ENCODE results near the gene DAP. TPM values are rescaled to one million over a fixed set of nuclear protein-coding genes. Genes with fewer than 3 reads are reported as not detected.

DAP gene
- total RNA-seq, 1 experiment from 2014 or later, result 47.2 TPM

DNA sequence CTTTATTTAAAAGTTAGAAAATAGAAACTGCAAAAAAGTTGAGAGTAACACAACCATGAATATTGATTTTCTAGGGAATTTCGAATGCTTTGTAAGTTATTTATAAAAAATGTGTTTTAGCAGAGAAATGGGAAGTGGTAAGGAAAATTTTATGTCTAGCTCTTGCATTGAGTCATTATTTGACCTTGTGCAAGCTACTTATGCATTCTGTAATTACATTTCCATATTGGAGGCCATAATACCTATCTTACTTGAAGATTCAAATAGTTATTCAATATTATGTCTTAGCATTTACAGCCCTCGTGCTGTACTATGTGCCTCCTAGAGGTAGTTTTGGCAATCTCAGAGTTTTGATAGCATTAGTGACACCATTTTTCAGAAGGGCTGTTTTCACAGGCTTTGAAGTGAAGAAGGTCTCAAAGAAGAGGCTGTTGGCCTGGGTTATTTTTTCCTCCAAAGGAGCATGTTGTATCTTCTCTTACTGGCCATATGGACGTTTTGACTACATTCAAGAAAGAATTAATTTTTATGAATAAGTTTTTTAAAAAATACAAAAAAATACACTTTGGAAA is 7.4 kb upstream of the DAP start:
- Mint-ChIP-seq H3K9me3 (no peaks in the 10 kb centered on the region), H3K4me3 (no peak overlapping the region), H3K27me3 (ENCODE audit: low read depth) (peaks cover 23% of the 10 kb centered on the region), H3K4me1 (no peaks in the 10 kb centered on the region), H3K36me3 (ENCODE audit: insufficient read depth in 1 of 3, low read depth in 3 of 3) (no peaks in the 10 kb centered on the region), H3K27ac (no peak overlapping the region)
- H3K9ac ChIP-seq (ENCODE audit: extremely low read depth, insufficient read length, low read length), result no peak overlapping the region
- no peak overlapping the region for H2BK20ac ChIP-seq (ENCODE audit: low read depth, low read length, poor library complexity, severe bottlenecking)
- no peaks in the 10 kb centered on the region for H3K23me2 ChIP-seq (ENCODE audit: insufficient read length, low read depth, low read length, poor library complexity, severe bottlenecking)
- H3K18ac ChIP-seq (ENCODE audit: insufficient read length, low read depth, low read length), result no peak overlapping the region
- H3K23ac ChIP-seq (ENCODE audit: insufficient read length, low read depth, low read length), result no peak overlapping the region
- no peak overlapping the region for H4K91ac ChIP-seq (ENCODE audit: insufficient read length, low read depth, low read length)
- no peaks in the 10 kb centered on the region for H4K20me1 ChIP-seq (ENCODE audit: control insufficient read depth, insufficient read depth, insufficient read length)
- no peaks in the 10 kb centered on the region for H3K79me2 ChIP-seq (ENCODE audit: insufficient read depth, low read length)
- no peak overlapping the region for H2AFZ ChIP-seq (ENCODE audit: low read length)
- H3K4me2 ChIP-seq (ENCODE audit: insufficient read depth, insufficient read length, low read length), result no peak overlapping the region
- H3K56ac ChIP-seq (ENCODE audit: insufficient read length, low read depth, low read length), result no peak overlapping the region
- no peak overlapping the region for H3K4ac ChIP-seq (ENCODE audit: low read depth, low read length)
- H2BK12ac ChIP-seq (ENCODE audit: insufficient read length, low read depth, low read length), result no peak overlapping the region
- no peak overlapping the region for H2AK5ac ChIP-seq (ENCODE audit: insufficient read length, low read length)
- no peak for DNase-seq
- WGBS (ENCODE audit: extremely low coverage, insufficient read length, low lambda C conversion rate), result no CpG with 5 or more reads among the region's 3 CpGs
- TF ChIP-seq CTCF (conservative IDR thresholded peaks at IDR 0.05), result no peak
- H3K4me1 ChIP-seq (ENCODE audit: insufficient read depth, low read length), result no peaks in the 10 kb centered on the region
- no peak overlapping the region for H2BK15ac ChIP-seq (ENCODE audit: low read depth, low read length)
- no peak overlapping the region for H4K5ac ChIP-seq (ENCODE audit: insufficient read length, low read depth, low read length)
- H3K9me3 ChIP-seq (ENCODE audit: control insufficient read depth, low read depth, low read length), result no peaks in the 10 kb centered on the region
- no peak overlapping the region for H3K27ac ChIP-seq (ENCODE audit: insufficient read length, low read depth, low read length)
- H3T11ph ChIP-seq (ENCODE audit: low read length), result no peak overlapping the region
- H3K14ac ChIP-seq (ENCODE audit: insufficient read depth, low read length), result no peak overlapping the region
- no peaks in the 10 kb centered on the region for H3K27me3 ChIP-seq (ENCODE audit: insufficient read depth, low read length)
- H3K79me1 ChIP-seq (ENCODE audit: insufficient read depth, low read depth, low read length, poor library complexity, severe bottlenecking), result no peaks in the 10 kb centered on the region
- H2BK120ac ChIP-seq (ENCODE audit: low read depth, low read length, poor library complexity, severe bottlenecking), result no peak overlapping the region
- H2BK5ac ChIP-seq (ENCODE audit: insufficient read length, low read length), result no peak overlapping the region
- no peak overlapping the region for H4K8ac ChIP-seq (replicated peaks; ENCODE audit: insufficient read length, low read depth, low read length)

Measured in H9 (cell line).